Testis (tissue), 2 donors: ENCODE results near the gene CRACDL.

ENCODE experiments used
- POLR2A ChIP-seq: fragments of 450-650 bp; IDR thresholded peaks from one replicate; pipeline ENCODE4 v1.6.1; 2017; ENCODE audit warnings: antibody characterized with exemption, mild to moderate bottlenecking, moderate library complexity
- TF ChIP-seq, protein P1 (sequence below), 3 experiments: fragments of 450-650 bp in 2 of 3; fragments of 200-600 bp in 1 of 3; sonication (generic) in 1 of 3; IDR thresholded peaks; one replicate each; pipeline ENCODE4 v1.5.1; 2016 to 2019; ENCODE audit warnings: antibody characterized with exemption in 3 of 3, mild to moderate bottlenecking in 2 of 3, moderate library complexity in 1 of 3

DNA sequence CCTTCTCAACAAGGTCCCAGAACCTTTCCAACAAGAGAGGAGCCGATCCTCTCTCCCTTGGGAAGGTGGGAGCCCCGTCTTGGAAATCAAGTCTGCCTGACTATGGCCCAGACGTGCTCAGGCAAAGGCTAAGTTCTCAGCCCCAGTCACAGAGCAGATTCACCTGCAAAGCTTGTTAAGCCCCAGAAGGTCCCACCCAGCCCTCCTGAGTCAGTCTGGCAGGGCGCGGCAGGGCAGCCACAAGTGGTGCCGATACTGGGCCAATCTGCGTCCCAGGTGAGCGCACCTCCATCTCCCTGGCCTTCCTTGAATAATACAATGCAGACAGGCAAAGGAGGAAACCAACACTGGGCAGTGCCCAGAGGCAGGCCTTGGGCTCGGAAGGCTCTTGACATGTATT is 15.0 kb downstream of the CRACDL start:
- no peak for TF ChIP-seq POLR2A
- TF ChIP-seq, protein P1, sequence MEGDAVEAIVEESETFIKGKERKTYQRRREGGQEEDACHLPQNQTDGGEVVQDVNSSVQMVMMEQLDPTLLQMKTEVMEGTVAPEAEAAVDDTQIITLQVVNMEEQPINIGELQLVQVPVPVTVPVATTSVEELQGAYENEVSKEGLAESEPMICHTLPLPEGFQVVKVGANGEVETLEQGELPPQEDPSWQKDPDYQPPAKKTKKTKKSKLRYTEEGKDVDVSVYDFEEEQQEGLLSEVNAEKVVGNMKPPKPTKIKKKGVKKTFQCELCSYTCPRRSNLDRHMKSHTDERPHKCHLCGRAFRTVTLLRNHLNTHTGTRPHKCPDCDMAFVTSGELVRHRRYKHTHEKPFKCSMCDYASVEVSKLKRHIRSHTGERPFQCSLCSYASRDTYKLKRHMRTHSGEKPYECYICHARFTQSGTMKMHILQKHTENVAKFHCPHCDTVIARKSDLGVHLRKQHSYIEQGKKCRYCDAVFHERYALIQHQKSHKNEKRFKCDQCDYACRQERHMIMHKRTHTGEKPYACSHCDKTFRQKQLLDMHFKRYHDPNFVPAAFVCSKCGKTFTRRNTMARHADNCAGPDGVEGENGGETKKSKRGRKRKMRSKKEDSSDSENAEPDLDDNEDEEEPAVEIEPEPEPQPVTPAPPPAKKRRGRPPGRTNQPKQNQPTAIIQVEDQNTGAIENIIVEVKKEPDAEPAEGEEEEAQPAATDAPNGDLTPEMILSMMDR (IDR thresholded peaks at IDR 0.05), result no peak
